ENCODE results near the gene ZSCAN10. TPM values are rescaled to one million over a fixed set of nuclear protein-coding genes. Genes with fewer than 3 reads are reported as not detected.
A peak's percentile ranks its signal among the peaks of the same experiment; 100 is the strongest.

ZSCAN10 gene
- total and polyA plus RNA-seq, 9 of the 15 experiments (the other 6 are each of a cell fraction or from before 2014, with no cell fraction given): 0.22 TPM; not detected in 8

- TF ChIP-seq ZNF146 (CRISPR knock-in tag; IDR thresholded peaks at IDR 0.05; ENCODE audit: unreplicated experiment) (no peak), HSF4 (CRISPR knock-in tag; IDR thresholded peaks at IDR 0.05; ENCODE audit: borderline replicate concordance) (no peak), ZNF239 (CRISPR knock-in tag; IDR thresholded peaks at IDR 0.05) (peak; percentile 24; the same call in 1 of the 2 replicates), THAP12 (CRISPR knock-in tag; IDR thresholded peaks at IDR 0.05) (peak; percentile 67; the same call in 1 of the 2 replicates), TSHZ1 (CRISPR knock-in tag; IDR thresholded peaks at IDR 0.05) (no peak), CSDE1 (IDR thresholded peaks at IDR 0.05) (peak in 1 of 2 experiments; percentile 37; a peak in 1 of 4 replicates), RFX1 (IDR thresholded peaks at IDR 0.05) (peak; percentile 90), MCM7 (IDR thresholded peaks at IDR 0.05) (no peak), STAT5B (CRISPR knock-in tag; IDR thresholded peaks at IDR 0.05) (no peak), IRF2 (CRISPR knock-in tag; IDR thresholded peaks at IDR 0.05) (no peak), PML (IDR thresholded peaks at IDR 0.05; ENCODE audit: low read length) (peak; percentile 57; the same call in 1 of the 2 replicates), ZNF253 (CRISPR knock-in tag; conservative IDR thresholded peaks at IDR 0.05) (no peak), DDX20 (tag; IDR thresholded peaks at IDR 0.05; ENCODE audit: low read depth) (no peak), RFX5 (IDR thresholded peaks at IDR 0.05; ENCODE audit: low read depth, low read length) (no peak), ZNF507 (tag; conservative IDR thresholded peaks at IDR 0.05) (no peak), SRF (CRISPR knock-in tag; IDR thresholded peaks at IDR 0.05) (0 out of 4 replicates have a peak, but pooled peaks of 1 of the 2 experiments have one; percentile 42)
- TF ChIP-seq, protein P1, sequence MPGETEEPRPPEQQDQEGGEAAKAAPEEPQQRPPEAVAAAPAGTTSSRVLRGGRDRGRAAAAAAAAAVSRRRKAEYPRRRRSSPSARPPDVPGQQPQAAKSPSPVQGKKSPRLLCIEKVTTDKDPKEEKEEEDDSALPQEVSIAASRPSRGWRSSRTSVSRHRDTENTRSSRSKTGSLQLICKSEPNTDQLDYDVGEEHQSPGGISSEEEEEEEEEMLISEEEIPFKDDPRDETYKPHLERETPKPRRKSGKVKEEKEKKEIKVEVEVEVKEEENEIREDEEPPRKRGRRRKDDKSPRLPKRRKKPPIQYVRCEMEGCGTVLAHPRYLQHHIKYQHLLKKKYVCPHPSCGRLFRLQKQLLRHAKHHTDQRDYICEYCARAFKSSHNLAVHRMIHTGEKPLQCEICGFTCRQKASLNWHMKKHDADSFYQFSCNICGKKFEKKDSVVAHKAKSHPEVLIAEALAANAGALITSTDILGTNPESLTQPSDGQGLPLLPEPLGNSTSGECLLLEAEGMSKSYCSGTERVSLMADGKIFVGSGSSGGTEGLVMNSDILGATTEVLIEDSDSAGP (CRISPR knock-in tag; IDR thresholded peaks at IDR 0.05): no peak
- TF ChIP-seq, protein P2, sequence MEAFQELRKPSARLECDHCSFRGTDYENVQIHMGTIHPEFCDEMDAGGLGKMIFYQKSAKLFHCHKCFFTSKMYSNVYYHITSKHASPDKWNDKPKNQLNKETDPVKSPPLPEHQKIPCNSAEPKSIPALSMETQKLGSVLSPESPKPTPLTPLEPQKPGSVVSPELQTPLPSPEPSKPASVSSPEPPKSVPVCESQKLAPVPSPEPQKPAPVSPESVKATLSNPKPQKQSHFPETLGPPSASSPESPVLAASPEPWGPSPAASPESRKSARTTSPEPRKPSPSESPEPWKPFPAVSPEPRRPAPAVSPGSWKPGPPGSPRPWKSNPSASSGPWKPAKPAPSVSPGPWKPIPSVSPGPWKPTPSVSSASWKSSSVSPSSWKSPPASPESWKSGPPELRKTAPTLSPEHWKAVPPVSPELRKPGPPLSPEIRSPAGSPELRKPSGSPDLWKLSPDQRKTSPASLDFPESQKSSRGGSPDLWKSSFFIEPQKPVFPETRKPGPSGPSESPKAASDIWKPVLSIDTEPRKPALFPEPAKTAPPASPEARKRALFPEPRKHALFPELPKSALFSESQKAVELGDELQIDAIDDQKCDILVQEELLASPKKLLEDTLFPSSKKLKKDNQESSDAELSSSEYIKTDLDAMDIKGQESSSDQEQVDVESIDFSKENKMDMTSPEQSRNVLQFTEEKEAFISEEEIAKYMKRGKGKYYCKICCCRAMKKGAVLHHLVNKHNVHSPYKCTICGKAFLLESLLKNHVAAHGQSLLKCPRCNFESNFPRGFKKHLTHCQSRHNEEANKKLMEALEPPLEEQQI (IDR thresholded peaks at IDR 0.05): no peak
Measured at GRCh38 chr16:3106205-3106928, 7.3 kb upstream of the ZSCAN10 start (continued).
